HUES64 (cell line): ENCODE measurements around the gene LYZL6.
"Not testable (repeated sequence)": the region's sequence is repeated elsewhere in the genome, so short reads cannot be mapped to it uniquely, and the experiment has no call there.

Source experiments
- H3K27ac ChIP-seq: 2 replicates; pipeline ENCODE4 v1.7.0; 2013; ENCODE audit warnings: low read depth, low read length, inconsistent platforms
- H3K27me3 ChIP-seq: 2 replicates; pipeline ENCODE4 v1.6.1; 2013; ENCODE audit warnings: mild to moderate bottlenecking, low read length; ENCODE audit not compliant: insufficient read depth
- H3K36me3 ChIP-seq: 2 replicates; pipeline ENCODE4 v1.6.1; 2013; ENCODE audit warnings: mild to moderate bottlenecking, low read length; ENCODE audit not compliant: insufficient read depth
- H3K4me1 ChIP-seq: 2 replicates; pipeline ENCODE4 v1.6.1; 2013; ENCODE audit warnings: mild to moderate bottlenecking, low read length, moderate library complexity; ENCODE audit not compliant: insufficient read depth
- H3K4me3 ChIP-seq: 2 replicates; pipeline ENCODE4 v1.5.1; 2013; ENCODE audit warnings: mild to moderate bottlenecking, low read length, moderate library complexity
- H3K9ac ChIP-seq: 2 replicates; pipeline ENCODE4 v1.6.1; 2013; ENCODE audit warnings: mild to moderate bottlenecking, low read depth, low read length
- H3K9me3 ChIP-seq: 2 replicates; pipeline ENCODE4 v1.6.1; 2013; ENCODE audit warnings: low read depth, low read length; ENCODE audit not compliant: insufficient read depth
- WGBS: fragments of 150-250, 120-280 bp; methylation state at CpG from one replicate; pipeline ENCODE4 v1.1.7; 2013; ENCODE audit warnings: missing lambda C conversion rate; 5-methylcytosine and 5-hydroxymethylcytosine counted together

LYZL6 gene

GRCh38 chr17:35906191-35906925 is 37.2 kb downstream of the LYZL6 start:
- Histone ChIP-seq H3K27me3 (no peaks in the 10 kb centered on the region), H3K4me3 (no peak overlapping the region), H3K27ac (no peak overlapping the region), H3K9me3 (peaks cover 3% of the 10 kb centered on the region; the same call in 1 of the 2 replicates), H3K9ac (no peak overlapping the region), H3K4me1 (no peaks in the 10 kb centered on the region), H3K36me3 (no peaks in the 10 kb centered on the region)
- WGBS: 92% methylated on average over 5 of the region's 5 CpGs

GRCh38 chr17:35903451-35903850 is 40.1 kb downstream of the LYZL6 start:
- no peak overlapping the region for H3K27ac ChIP-seq
- H3K36me3 ChIP-seq: no peaks in the 10 kb centered on the region
- H3K9me3 ChIP-seq: no peaks in the 10 kb centered on the region
- H3K4me1 ChIP-seq: no peaks in the 10 kb centered on the region
- WGBS: 94% methylated on average over 3 of the region's 5 CpGs
- H3K4me3 ChIP-seq: no peak overlapping the region
- no peaks in the 10 kb centered on the region for H3K27me3 ChIP-seq
- H3K9ac ChIP-seq: no peak overlapping the region

GRCh38 chr17:35901631-35902175 is 41.8 kb downstream of the LYZL6 start:
- 98% methylated on average over 5 of the region's 9 CpGs for WGBS
- Histone ChIP-seq H3K27ac (no peak overlapping the region), H3K9me3 (no peaks in the 10 kb centered on the region), H3K36me3 (no peaks in the 10 kb centered on the region), H3K27me3 (no peaks in the 10 kb centered on the region), H3K9ac (no peak overlapping the region), H3K4me3 (no peak overlapping the region), H3K4me1 (no peaks in the 10 kb centered on the region)

- Histone ChIP-seq H3K27ac (no peak overlapping the region), H3K9ac (no peak overlapping the region), H3K36me3 (no peaks in the 10 kb centered on the region), H3K4me3 (no peak overlapping the region), H3K4me1 (no peaks in the 10 kb centered on the region), H3K27me3 (no peaks in the 10 kb centered on the region), H3K9me3 (no peaks in the 10 kb centered on the region)
- 93% methylated on average over 11 of the region's 11 CpGs for WGBS
Measured at GRCh38 chr17:35900708-35901480, 42.6 kb downstream of the LYZL6 start.

GRCh38 chr17:35900280-35900679 is 43.2 kb downstream of the LYZL6 start:
- WGBS: 88% methylated on average over 5 of the region's 5 CpGs
- H3K9ac ChIP-seq: no peak overlapping the region

GRCh38 chr17:35898283-35899070 is 45.0 kb downstream of the LYZL6 start:
- Histone ChIP-seq H3K4me1 (no peaks in the 10 kb centered on the region), H3K4me3 (no peak overlapping the region), H3K36me3 (no peaks in the 10 kb centered on the region), H3K27me3 (no peaks in the 10 kb centered on the region), H3K9me3 (no peaks in the 10 kb centered on the region), H3K9ac (no peak overlapping the region), H3K27ac (no peak overlapping the region)
- 91% methylated on average over 6 of the region's 6 CpGs for WGBS

More at GRCh38 chr17:35900280-35900679, 43.2 kb downstream of the LYZL6 start:
- Histone ChIP-seq H3K27me3 (no peaks in the 10 kb centered on the region), H3K4me1 (no peaks in the 10 kb centered on the region), H3K36me3 (no peaks in the 10 kb centered on the region), H3K9me3 (no peaks in the 10 kb centered on the region), H3K4me3 (no peak overlapping the region), H3K27ac (no peak overlapping the region)

- 97% methylated on average over 7 of the region's 7 CpGs for WGBS
- not testable (repeated sequence) for H3K36me3 ChIP-seq, H3K27me3 ChIP-seq, H3K27ac ChIP-seq, H3K4me1 ChIP-seq, H3K4me3 ChIP-seq, H3K9ac ChIP-seq, H3K9me3 ChIP-seq
Measured at GRCh38 chr17:35897772-35898171, 45.7 kb downstream of the LYZL6 start.

- H3K27ac ChIP-seq: no peak overlapping the region
- WGBS: 93% methylated on average over 14 of the region's 14 CpGs
- no peaks in the 10 kb centered on the region for H3K27me3 ChIP-seq
- H3K9ac ChIP-seq: no peak overlapping the region
- H3K4me1 ChIP-seq: peaks cover under 1% of the 10 kb centered on the region; the same call in 1 of the 2 replicates
- H3K36me3 ChIP-seq: no peaks in the 10 kb centered on the region
- no peaks in the 10 kb centered on the region for H3K9me3 ChIP-seq
- no peak overlapping the region for H3K4me3 ChIP-seq
Measured at GRCh38 chr17:35895636-35896587, 47.6 kb downstream of the LYZL6 start.

- Histone ChIP-seq H3K36me3 (no peaks in the 10 kb centered on the region), H3K4me3 (no peak overlapping the region), H3K27me3 (no peaks in the 10 kb centered on the region), H3K27ac (no peak overlapping the region), H3K9me3 (no peaks in the 10 kb centered on the region), H3K9ac (no peak overlapping the region), H3K4me1 (peaks cover 7% of the 10 kb centered on the region; the same call in 1 of the 2 replicates)
- 93% methylated on average over 7 of the region's 7 CpGs for WGBS
Measured at GRCh38 chr17:35894206-35894605, 49.3 kb downstream of the LYZL6 start.

GRCh38 chr17:35893751-35894150 is 49.8 kb downstream of the LYZL6 start:
- Histone ChIP-seq H3K36me3 (no peaks in the 10 kb centered on the region), H3K9ac (no peak overlapping the region), H3K27ac (no peak overlapping the region), H3K4me3 (no peak overlapping the region), H3K9me3 (no peaks in the 10 kb centered on the region), H3K27me3 (no peaks in the 10 kb centered on the region), H3K4me1 (peaks cover 7% of the 10 kb centered on the region; the same call in 1 of the 2 replicates)
- WGBS: 93% methylated on average over 4 of the region's 4 CpGs
